Measurements from ENCODE around the gene PSD.
A peak's percentile ranks its signal among the peaks of the same experiment; 100 is the strongest.

Gene PSD

DNA sequence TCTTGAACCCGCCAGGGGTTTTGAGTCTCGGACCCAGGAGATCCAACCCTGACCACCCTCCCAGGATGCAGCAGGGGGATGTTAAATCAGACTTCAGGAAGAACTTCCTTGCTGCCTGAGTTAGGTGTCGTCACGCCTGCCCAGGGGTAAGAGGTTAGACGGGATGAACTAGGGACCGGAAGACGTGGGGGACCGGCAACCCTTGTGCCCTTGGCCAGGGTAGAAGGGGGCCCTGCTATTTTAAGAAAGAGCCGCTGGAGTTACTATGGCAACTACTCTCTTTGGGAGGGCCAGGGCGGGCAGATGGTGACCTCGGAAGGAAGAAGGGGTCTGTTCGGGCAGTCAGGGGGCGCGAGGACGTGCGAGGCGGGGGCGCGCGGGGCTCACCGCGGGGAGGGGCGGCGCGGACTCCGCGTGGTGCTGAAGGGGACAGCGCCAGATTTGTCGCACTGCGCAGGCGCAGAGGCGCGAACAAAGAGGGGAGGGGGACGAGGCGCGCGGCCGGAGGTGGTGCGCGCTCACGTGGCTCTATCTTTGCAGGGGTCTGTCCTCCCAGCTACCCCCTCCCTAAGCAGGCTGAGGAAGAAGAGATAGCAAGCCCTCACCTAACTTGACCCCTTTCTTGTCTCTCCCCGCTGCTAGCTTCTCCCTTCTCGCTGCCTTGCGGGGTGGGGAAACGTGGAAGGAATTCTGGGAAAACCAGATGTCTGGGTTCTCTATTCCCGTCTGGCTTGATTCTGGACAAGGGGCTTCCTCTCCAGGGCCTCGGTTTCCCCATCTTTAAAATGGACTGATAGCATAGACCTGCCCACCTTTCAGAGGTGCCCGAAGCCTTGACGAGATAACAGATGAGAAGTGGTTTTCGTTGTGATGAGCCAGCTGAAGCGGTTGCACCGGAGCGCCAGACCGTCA lies 940 bp upstream of the PSD start:
- DNase-seq, result peak; percentile 46 to 70

- DNase-seq, result no peak
Measured at GRCh38 chr10:102416695-102417094, 1.9 kb downstream of the PSD start.

DNA sequence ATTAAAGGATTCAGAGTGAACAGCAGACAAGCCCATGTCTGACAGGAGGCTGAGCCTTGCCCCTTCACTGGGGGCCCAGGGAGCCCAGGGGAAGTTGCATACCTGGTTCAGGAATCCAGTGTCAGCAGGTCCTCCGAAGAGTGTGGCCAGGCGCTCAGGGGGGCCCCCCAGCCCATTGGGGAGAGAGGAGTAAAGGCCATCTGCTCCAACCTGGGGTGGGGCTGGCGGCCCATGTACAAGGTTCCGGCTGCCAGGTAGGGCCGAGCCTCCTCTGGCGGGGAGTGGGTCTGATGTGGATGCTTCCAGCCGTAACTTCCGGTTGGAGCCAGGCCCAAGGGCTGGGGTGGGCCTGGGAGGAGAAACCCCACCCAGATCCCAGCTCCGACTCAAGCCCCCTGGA lies 2.3 kb downstream of the PSD start:
- DNase-seq, result no peak

GRCh38 chr10:102414749-102415148 lies 3.8 kb downstream of the PSD start:
- DNase-seq, result no peak

- DNase-seq, result no peak
Measured at GRCh38 chr10:102413806-102414561, 4.6 kb downstream of the PSD start.

GRCh38 chr10:102413053-102413705 lies 5.4 kb downstream of the PSD start:
- no peak for DNase-seq

- no peak for DNase-seq
Measured at GRCh38 chr10:102412293-102412692, 6.3 kb downstream of the PSD start.

DNA sequence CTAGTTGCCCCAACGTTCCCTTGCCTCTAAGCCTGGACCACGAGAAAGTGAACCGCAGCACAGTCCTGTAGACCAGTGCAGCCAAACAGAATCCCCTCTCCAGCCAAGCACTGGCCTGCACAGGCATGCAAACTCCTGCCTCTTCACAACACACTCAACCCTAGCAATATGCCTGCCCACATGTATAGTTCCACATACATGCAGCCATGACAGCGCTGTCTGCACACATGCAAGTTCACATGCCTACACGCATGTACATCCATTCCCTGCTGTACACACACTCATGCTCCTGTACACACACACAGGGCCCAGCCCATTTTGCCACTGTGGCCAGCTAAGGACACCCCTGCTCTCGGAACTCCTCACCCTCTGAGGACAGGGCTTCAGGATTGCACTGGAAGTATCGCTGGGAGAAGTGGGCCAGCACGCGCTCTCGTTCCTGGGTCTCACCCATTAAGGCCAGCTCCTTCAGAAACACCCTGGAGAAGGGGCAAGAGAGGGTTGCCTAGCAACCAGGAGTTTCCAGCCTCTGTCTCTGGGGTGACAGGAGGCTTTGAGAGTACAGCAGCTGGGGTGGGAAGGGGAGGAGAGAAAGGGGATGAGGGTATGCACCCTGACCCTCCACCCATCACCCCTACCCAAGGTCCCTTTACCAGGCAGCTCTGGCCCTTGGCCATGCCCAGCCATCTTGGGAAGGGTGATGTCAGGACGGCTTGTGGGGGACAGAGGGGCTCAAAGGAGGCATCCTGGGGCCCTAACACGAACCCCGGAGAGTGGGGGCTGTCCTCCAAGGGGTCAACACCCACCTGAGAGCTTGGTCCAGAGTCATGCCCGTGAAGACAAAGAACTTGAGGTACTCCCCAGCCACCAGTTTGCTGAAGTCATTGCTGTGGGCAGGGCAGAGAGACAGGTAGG lies 7.0 kb downstream of the PSD start:
- DNase-seq, result no peak

- DNase-seq, result no peak
Measured at GRCh38 chr10:102410429-102411073, 8.0 kb downstream of the PSD start.

DNA sequence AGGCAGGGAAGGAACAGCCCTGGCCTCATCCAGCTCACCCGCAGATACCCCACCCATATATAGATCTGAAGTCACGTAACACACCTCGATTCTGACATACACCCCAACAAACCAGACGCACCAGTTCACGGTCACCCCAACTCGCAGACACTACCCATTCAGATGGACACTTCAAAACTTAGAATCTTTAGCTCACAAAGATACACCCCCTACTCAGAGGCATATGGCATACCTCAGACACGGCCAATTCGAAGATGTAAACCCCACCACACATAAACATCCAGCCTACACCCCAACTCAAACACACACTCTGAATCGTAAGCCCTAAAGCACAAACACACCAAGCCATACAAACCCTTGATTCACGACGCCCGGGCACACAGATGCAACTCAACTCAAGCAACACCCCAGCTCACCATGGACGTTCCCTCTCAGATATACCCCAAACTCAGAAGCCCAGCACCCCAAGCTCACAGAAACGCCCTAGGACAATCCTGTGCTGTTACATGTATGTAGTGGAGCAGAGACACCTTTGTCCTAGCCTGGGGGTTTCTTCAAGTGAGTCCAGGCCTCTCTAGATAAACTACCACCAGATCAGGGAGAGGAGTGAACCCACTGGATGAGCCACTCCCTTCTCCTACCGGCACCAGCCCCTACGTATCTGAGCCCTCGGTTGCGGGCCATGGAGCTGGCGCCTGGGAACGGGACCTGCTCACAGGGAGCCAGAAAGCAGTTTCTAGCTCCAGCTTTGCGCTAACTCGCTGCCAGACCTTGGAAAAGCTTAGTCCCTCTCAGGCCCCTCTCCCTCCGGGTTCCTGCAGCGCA lies 8.8 kb downstream of the PSD start:
- no peak for DNase-seq

DNA sequence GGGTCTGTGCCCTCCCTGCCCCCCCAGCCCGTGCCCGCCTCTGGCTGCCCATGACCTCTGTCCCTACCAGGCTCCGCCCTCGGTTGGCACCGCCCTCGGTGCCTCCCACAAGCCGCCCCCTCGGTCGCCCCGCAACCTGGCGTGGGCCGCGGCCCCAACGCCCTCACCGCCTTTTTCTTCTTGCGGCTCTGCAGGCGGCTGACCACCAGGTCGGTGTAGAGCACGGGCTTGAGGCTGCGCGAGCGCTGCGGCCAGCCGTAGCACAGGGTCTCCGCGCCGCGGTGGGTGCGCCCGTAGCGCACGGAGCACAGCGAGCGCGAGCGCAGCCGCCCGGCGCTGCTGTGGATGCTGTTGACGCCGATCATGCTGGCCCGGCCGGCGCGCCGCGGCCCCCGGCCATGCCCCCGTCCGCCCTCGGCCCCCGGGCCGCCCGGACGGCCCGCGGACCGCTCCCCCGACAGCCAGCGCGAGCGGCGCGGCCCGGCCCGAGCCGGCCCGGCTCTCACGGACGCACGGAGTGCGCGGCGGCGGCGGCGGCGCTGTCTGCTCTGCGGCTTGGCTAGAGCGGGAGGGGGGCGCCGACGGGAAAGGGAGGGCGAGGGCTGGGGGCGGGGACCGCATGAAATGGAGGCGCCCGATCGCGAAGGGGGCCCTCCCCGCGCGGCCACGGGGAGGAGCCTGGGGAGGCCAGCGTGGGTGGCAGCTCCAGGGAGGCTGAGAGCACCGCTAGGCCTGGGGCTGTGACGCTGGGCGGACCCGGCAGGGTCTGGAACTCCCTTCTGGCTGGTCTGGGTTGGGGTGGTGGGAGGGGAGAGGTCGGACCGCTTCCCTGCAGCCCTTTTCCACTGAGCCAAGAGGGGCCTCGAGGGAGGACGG lies 9.6 kb downstream of the PSD start:
- DNase-seq, result no peak

GRCh38 chr10:102408131-102408727 lies 10.4 kb downstream of the PSD start:
- no peak for DNase-seq

DNA sequence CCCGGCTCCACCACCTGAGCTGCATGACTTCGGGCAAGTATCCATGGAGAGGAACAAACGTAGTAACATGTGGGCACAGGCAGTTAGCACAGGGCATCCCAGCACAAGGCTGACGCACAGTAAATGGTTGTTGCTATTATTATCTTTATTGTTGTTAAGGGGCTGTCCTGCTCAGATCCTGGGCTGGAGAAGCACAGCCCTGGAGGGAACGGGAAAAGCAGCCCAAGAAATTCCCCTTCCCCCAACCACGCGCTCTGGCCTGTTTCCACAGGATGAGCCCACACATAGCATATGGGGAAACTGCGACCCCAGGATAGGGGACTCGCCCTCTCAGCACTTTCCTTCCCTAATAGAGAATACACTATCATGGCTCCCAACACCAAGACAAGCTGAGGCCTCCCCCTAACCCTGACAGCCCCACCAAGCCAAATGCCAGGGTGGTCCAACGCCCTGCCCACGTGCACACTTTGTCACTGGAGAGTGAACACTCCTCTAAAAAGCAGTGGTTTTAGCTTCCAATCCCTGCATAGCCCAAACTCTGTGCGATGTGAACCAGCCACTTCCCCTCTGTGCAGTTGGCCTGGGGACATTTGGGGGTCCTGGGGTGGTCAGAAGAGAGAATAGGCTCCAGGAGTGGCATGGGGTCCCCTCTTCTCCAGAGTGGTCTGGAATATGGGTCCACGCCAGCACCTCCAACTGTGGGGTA lies 11.0 kb downstream of the PSD start:
- no peak for DNase-seq

- no peak for DNase-seq
Measured at GRCh38 chr10:102406815-102407214, 11.8 kb downstream of the PSD start.

- DNase-seq, result no peak
Measured at GRCh38 chr10:102405632-102406031, 13.0 kb downstream of the PSD start.

DNA sequence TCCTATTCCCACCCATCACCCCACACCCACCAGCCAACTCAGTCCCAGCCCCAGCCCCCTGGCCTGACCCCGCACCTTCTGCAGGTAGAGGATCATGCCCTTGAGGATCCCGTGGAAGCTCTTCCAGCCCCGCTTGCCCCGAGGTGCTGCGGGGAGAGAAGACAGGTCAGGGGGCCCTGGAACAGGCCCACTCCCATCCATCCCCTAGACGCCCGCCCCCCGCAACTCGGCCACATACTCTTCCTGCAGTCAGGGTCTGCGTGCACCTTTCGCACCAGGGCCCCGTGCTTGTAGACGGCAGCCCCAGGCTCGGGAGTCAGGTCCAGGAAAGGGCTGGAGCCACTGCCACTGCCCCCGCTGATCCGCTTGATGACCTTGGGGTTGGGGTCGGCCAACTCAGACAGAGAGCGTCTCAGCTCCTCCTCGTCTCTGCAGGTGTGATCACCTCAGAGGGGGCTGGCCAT lies 13.4 kb downstream of the PSD start:
- no peak for DNase-seq

DNA sequence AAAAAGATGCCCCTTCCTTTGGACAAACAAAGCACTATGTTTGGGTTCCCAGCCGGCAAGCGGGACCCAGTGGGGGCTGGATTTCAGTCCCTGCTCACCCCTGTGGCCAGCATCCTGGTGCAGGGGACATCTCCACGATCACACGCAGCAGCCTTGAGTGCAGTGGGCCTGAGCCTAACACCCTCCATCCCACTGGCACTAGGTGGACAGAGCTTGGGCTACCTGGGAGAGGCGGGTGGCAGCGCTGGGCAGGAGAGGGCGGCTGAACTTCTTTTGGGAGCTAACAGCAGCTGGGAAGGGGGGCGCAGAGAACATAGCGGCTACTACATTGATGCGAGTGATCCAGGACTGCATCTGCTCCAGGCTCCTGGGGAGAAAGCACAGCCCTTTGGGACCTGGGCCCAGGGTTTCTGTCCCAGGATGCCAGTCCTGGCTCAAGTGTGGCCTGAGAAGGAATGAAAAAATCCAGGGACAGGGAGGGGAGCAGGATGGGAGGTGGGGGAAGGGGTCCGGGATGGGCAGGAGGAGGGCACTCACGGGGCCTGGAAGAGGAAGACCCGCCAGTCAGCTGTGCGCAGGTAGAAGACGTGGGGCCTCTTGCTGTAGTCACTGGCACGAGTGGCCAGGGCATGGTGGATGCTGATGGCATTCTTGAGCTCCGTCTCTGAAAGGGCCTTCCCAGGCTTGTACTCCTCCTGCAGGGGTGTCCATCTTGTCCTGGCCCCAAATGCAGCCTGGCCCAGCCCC lies 14.1 kb downstream of the PSD start:
- no peak for DNase-seq

DNA sequence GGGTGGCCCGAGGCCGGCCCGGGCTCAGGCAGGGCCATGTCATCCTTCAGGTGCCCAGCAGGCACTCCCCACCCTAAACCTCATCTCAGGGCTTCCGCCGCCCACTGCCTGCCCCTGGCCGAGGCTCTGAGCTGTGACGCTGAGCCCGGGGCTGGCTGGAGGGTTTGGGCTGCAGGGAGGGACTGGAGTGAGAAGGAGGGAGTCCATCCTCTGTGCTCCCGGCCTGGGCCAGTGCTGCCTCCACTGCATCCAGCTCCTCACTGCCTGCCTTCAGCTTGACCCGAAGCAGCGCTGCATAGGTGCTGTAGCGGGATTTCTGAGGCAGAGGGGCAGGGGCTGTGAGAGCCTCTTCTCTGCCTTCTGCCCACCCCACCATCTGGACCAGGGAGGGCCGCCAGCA lies 15.5 kb downstream of the PSD start:
- no peak for DNase-seq

Data from NCI-H446 (cell line).